ENCODE results near the gene OR5K2.

Gene OR5K2

GRCh38 chr3:98497381-98497780 is at the start of gene OR5K2:
TSS of gene OR5K2 (plus strand) at chr3:98497681. CDS start at chr3:98497681, 0 bp downstream.
- H3K27me3 Mint-ChIP-seq: no peaks in the 10 kb centered on the region

GRCh38 chr3:98449606-98450193 is 47.8 kb upstream of the OR5K2 start:
- no peak overlapping the region for H3K4me3 Mint-ChIP-seq
- peaks cover 4% of the 10 kb centered on the region for H3K4me1 Mint-ChIP-seq
- H3K27me3 Mint-ChIP-seq: peaks cover 3% of the 10 kb centered on the region
- ATAC-seq (ENCODE audit: low read depth) (no peak), DNase-seq (ENCODE audit: low spot score in 2 of 2) (no peak)
- H3K27ac Mint-ChIP-seq: no peak overlapping the region
- H3K9me3 Mint-ChIP-seq: peaks cover 2% of the 10 kb centered on the region
- no peaks in the 10 kb centered on the region for H3K36me3 Mint-ChIP-seq

More at GRCh38 chr3:98497381-98497780, at the start of gene OR5K2:
- DNase-seq (ENCODE audit: low spot score in 2 of 2) (no peak), ATAC-seq (ENCODE audit: low read depth) (no peak)
- Mint-ChIP-seq H3K27ac (no peak within 1 kb of the TSS), H3K9me3 (no peaks in the 10 kb centered on the region), H3K4me1 (no peaks in the 10 kb centered on the region), H3K36me3 (no peaks in the 10 kb centered on the region), H3K4me3 (no peak within 1 kb of the TSS)

GRCh38 chr3:98450372-98450771 is 47.1 kb upstream of the OR5K2 start:
- Mint-ChIP-seq H3K4me1 (peaks cover 4% of the 10 kb centered on the region), H3K4me3 (no peak overlapping the region), H3K27ac (no peak overlapping the region), H3K9me3 (peaks cover 2% of the 10 kb centered on the region), H3K36me3 (no peaks in the 10 kb centered on the region), H3K27me3 (peaks cover 3% of the 10 kb centered on the region)
- DNase-seq (ENCODE audit: low spot score in 2 of 2): no peak
- no peak for ATAC-seq (ENCODE audit: low read depth)

DNA sequence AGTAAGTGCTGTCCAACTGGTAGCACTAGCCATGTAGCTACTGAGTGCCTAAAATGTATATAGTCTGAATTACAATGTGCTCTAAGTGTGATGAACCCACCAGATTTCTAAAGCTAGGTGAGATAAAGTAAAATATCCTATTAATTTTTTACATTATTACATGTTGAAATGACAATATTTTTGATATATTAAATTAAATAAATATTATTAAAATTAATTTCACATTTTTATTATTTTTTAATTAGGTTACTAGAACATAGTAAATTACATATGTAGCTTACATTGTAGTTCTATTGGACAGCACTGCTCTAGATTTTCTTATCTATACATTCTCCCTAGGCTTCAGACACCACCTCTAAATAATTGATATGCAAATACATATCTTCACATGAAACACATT is 43.7 kb upstream of the OR5K2 start:
- DNase-seq (ENCODE audit: low spot score in 2 of 2) (no peak), ATAC-seq (ENCODE audit: low read depth) (no peak)
- Mint-ChIP-seq H3K9me3 (peaks cover 4% of the 10 kb centered on the region), H3K27ac (no peak overlapping the region), H3K36me3 (no peaks in the 10 kb centered on the region), H3K4me1 (no peaks in the 10 kb centered on the region), H3K4me3 (no peak overlapping the region), H3K27me3 (no peaks in the 10 kb centered on the region)

- peaks cover 5% of the 10 kb centered on the region for H3K9me3 Mint-ChIP-seq
- H3K27ac Mint-ChIP-seq: no peak overlapping the region
- H3K4me3 Mint-ChIP-seq: no peak overlapping the region
- DNase-seq (ENCODE audit: low spot score in 2 of 2) (no peak), ATAC-seq (ENCODE audit: low read depth) (no peak)
- no peaks in the 10 kb centered on the region for H3K4me1 Mint-ChIP-seq
- H3K27me3 Mint-ChIP-seq: no peaks in the 10 kb centered on the region
- H3K36me3 Mint-ChIP-seq: no peaks in the 10 kb centered on the region
These were observed 42.6 kb upstream of the OR5K2 start for GRCh38 chr3:98454929-98455328.

GRCh38 chr3:98457543-98457942 is 39.9 kb upstream of the OR5K2 start:
- Mint-ChIP-seq H3K27me3 (no peaks in the 10 kb centered on the region), H3K4me1 (no peaks in the 10 kb centered on the region), H3K36me3 (no peaks in the 10 kb centered on the region), H3K4me3 (no peak overlapping the region), H3K27ac (no peak overlapping the region), H3K9me3 (peaks cover 5% of the 10 kb centered on the region)
- DNase-seq (ENCODE audit: low spot score in 2 of 2) (no peak), ATAC-seq (ENCODE audit: low read depth) (no peak)

GRCh38 chr3:98460220-98460619 is 37.3 kb upstream of the OR5K2 start:
- Mint-ChIP-seq H3K27me3 (no peaks in the 10 kb centered on the region), H3K4me1 (no peaks in the 10 kb centered on the region), H3K4me3 (no peak overlapping the region), H3K27ac (no peak overlapping the region), H3K9me3 (peaks cover 5% of the 10 kb centered on the region), H3K36me3 (no peaks in the 10 kb centered on the region)
- DNase-seq (ENCODE audit: low spot score in 2 of 2) (no peak), ATAC-seq (ENCODE audit: low read depth) (no peak)

DNA sequence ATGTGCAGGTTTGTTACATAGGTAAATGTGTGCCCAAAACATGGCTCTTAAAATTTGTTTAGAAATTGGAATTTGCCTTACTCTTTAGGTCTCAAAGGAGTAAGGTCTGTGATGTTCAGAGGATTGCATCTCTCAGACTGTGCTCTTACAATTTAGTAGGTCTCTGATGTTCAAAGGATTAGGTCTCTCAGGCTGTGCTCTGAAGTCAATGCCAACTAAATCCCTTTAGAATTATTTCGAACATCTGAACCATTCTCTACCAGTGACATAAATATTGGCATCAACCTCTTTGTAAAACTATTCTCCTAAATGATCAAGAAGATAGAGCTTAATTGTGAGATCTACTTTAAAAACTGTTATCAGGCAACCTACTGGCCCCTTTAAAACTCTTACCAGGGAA is 34.6 kb upstream of the OR5K2 start, which contains the start of gene OR5K1:
TSS of gene OR5K1 (plus strand) at position 301 of the 400 bp plus-strand sequence. CDS start 6,376 bp downstream, outside the sequence.
- Mint-ChIP-seq H3K36me3 (no peaks in the 10 kb centered on the region), H3K4me3 (no peak within 1 kb of the TSS), H3K27me3 (no peaks in the 10 kb centered on the region), H3K4me1 (no peaks in the 10 kb centered on the region), H3K27ac (no peak within 1 kb of the TSS), H3K9me3 (peaks cover 5% of the 10 kb centered on the region)
- ATAC-seq (ENCODE audit: low read depth) (no peak), DNase-seq (ENCODE audit: low spot score in 2 of 2) (no peak)

GRCh38 chr3:98482717-98483482 is 14.6 kb upstream of the OR5K2 start:
- Mint-ChIP-seq H3K36me3 (peaks cover 8% of the 10 kb centered on the region), H3K27ac (no peak overlapping the region), H3K27me3 (peaks cover 17% of the 10 kb centered on the region), H3K4me1 (no peaks in the 10 kb centered on the region), H3K4me3 (no peak overlapping the region), H3K9me3 (peaks cover 20% of the 10 kb centered on the region)
- ATAC-seq (ENCODE audit: low read depth): no peak
- DNase-seq (ENCODE audit: low spot score in 2 of 2): no peak

GRCh38 chr3:98483626-98484025 is 13.9 kb upstream of the OR5K2 start:
- Mint-ChIP-seq H3K27ac (no peak overlapping the region), H3K36me3 (peaks cover 11% of the 10 kb centered on the region), H3K27me3 (peaks cover 19% of the 10 kb centered on the region), H3K4me1 (no peaks in the 10 kb centered on the region), H3K4me3 (no peak overlapping the region), H3K9me3 (peaks cover 26% of the 10 kb centered on the region)
- ATAC-seq (ENCODE audit: low read depth) (no peak), DNase-seq (ENCODE audit: low spot score in 2 of 2) (no peak)

GRCh38 chr3:98500019-98500418 is 2.5 kb downstream of the OR5K2 start:
- DNase-seq (ENCODE audit: low spot score in 2 of 2) (no peak), ATAC-seq (ENCODE audit: low read depth) (no peak)
- H3K4me1 Mint-ChIP-seq: peaks cover 2% of the 10 kb centered on the region
- H3K27me3 Mint-ChIP-seq: no peaks in the 10 kb centered on the region
- no peak overlapping the region for H3K4me3 Mint-ChIP-seq
- H3K27ac Mint-ChIP-seq: no peak overlapping the region
- no peaks in the 10 kb centered on the region for H3K9me3 Mint-ChIP-seq
- H3K36me3 Mint-ChIP-seq: no peaks in the 10 kb centered on the region

GRCh38 chr3:98501270-98501669 is 3.8 kb downstream of the OR5K2 start:
- Mint-ChIP-seq H3K27ac (no peak overlapping the region), H3K4me3 (no peak overlapping the region), H3K36me3 (peaks cover 3% of the 10 kb centered on the region), H3K27me3 (no peaks in the 10 kb centered on the region), H3K9me3 (no peaks in the 10 kb centered on the region), H3K4me1 (peaks cover 2% of the 10 kb centered on the region)
- DNase-seq (ENCODE audit: low spot score in 2 of 2) (no peak), ATAC-seq (ENCODE audit: low read depth) (no peak)

- Mint-ChIP-seq H3K36me3 (peaks cover 3% of the 10 kb centered on the region), H3K4me1 (peaks cover 2% of the 10 kb centered on the region), H3K27ac (no peak overlapping the region), H3K9me3 (no peaks in the 10 kb centered on the region), H3K27me3 (no peaks in the 10 kb centered on the region), H3K4me3 (no peak overlapping the region)
- DNase-seq (ENCODE audit: low spot score in 2 of 2): no peak
- ATAC-seq (ENCODE audit: low read depth): no peak
These were observed 4.5 kb downstream of the OR5K2 start for GRCh38 chr3:98501863-98502576.

GRCh38 chr3:98504539-98504938 is 7.1 kb downstream of the OR5K2 start:
- H3K4me3 Mint-ChIP-seq: no peak overlapping the region
- ATAC-seq (ENCODE audit: low read depth) (no peak), DNase-seq (ENCODE audit: low spot score in 2 of 2) (no peak)
- peaks cover 9% of the 10 kb centered on the region for H3K36me3 Mint-ChIP-seq
- H3K9me3 Mint-ChIP-seq: no peaks in the 10 kb centered on the region
- no peaks in the 10 kb centered on the region for H3K27me3 Mint-ChIP-seq
- no peak overlapping the region for H3K27ac Mint-ChIP-seq
- H3K4me1 Mint-ChIP-seq: peaks cover 2% of the 10 kb centered on the region
